Endothelial cell of umbilical vein (primary cell): Measurements from ENCODE around the gene DGKI. TPM values are rescaled to one million over a fixed set of nuclear protein-coding genes. Genes with fewer than 3 reads are reported as not detected.

ENCODE experiments used
- BruUV-seq: library from RNA; stranded (reverse); fragments of 400-500 nt; replicated peaks from 2 replicates; lab custom pipeline; 2021; lab: Mats Ljungman, UMichigan
- CTCF ChIA-PET: fragments of 300-600, 350-600 bp; sonication (Branson Sonifier 250); formaldehyde crosslinking; loops from one replicate; lab custom pipeline; 2021; ENCODE audit warnings: antibody characterized with exemption, inconsistent platforms; lab: Charles Lee
- POLR2A ChIA-PET: fragments of 300-600, 350-600 bp; sonication (Branson Sonifier 250); formaldehyde crosslinking; loops from one replicate; lab custom pipeline; 2021; ENCODE audit warnings: antibody characterized with exemption, inconsistent platforms; lab: Charles Lee
- DNase-seq: peaks from one replicate; pipeline ENCODE4 v3.0.0-alpha.2; 2011; ENCODE audit warnings: low read depth, low spot score
- FAIRE-seq: peaks from 2 replicates; lab custom pipeline; 2011; peaks lifted over from hg19 to GRCh38; lab: Jason Lieb, UNC
- H2AFZ ChIP-seq: 2 replicates; pipeline ENCODE4 v1.6.0; 2012; ENCODE audit warnings: low read depth, low read length, control low read depth, inconsistent platforms
- H3K27ac ChIP-seq: 2 replicates; pipeline ENCODE4 v1.5.1; 2011; ENCODE audit warnings: low read depth, mild to moderate bottlenecking, control low read depth, low read length, moderate library complexity; ENCODE audit not compliant: insufficient read depth
- H3K27me3 ChIP-seq, 2 experiments: 2 replicates each; pipeline versions ENCODE4 v1.6.0 to v1.6.1; 2011; ENCODE audit warnings: low read length in 2 of 2, mixed read lengths in 1 of 2; ENCODE audit not compliant: control insufficient read depth in 2 of 2, insufficient read depth in 2 of 2
- H3K36me3 ChIP-seq, 2 experiments: 2 replicates in 1 of 2; 3 replicates in 1 of 2; pipeline ENCODE4 v1.5.1; 2011; ENCODE audit warnings: low read length in 2 of 2, mild to moderate bottlenecking in 1 of 2, moderate library complexity in 1 of 2; ENCODE audit not compliant: control insufficient read depth in 2 of 2, insufficient read depth in 2 of 2; ENCODE audit errors: extremely low read depth in 1 of 2
- H3K4me1 ChIP-seq: 3 replicates; pipeline ENCODE4 v1.5.1; 2011; ENCODE audit warnings: mild to moderate bottlenecking, low read length; ENCODE audit not compliant: control insufficient read depth, insufficient read depth; ENCODE audit errors: extremely low read depth
- H3K4me2 ChIP-seq: 2 replicates; pipeline ENCODE4 v1.6.1; 2011; ENCODE audit warnings: low read length, control low read depth, mixed read lengths; ENCODE audit not compliant: insufficient read depth
- H3K4me3 ChIP-seq, 3 experiments: fragments of 200-600 bp in 1 of 3; sonication (generic), shearing (Covaris generic) in 1 of 3; replicated peaks in 1 of 3; 2 replicates each; pipeline ENCODE4 v1.5.1; 2011 to 2016; ENCODE audit warnings: control low read depth in 3 of 3, low read length in 3 of 3, mild to moderate bottlenecking in 2 of 3, inconsistent platforms in 1 of 3, low read depth in 1 of 3, moderate library complexity in 1 of 3; ENCODE audit not compliant: insufficient read depth in 1 of 3
- H3K79me2 ChIP-seq: 2 replicates; pipeline ENCODE4 v1.6.0; 2012; ENCODE audit warnings: low read length, inconsistent platforms; ENCODE audit not compliant: control insufficient read depth, insufficient read depth
- H3K9ac ChIP-seq: replicated peaks from 2 replicates; pipeline ENCODE3; 2011; ENCODE audit warnings: low read length, control low read depth; ENCODE audit not compliant: insufficient read depth; ENCODE audit errors: extremely low read depth
- H3K9me1 ChIP-seq: replicated peaks from 3 replicates; pipeline ENCODE4 v1.6.0; 2011; ENCODE audit warnings: mild to moderate bottlenecking, low read length; ENCODE audit not compliant: control insufficient read depth, insufficient read depth; ENCODE audit errors: extremely low read depth
- H3K9me3 ChIP-seq: replicated peaks from 2 replicates; pipeline ENCODE4 v1.5.1; 2012; ENCODE audit warnings: low read length, inconsistent platforms; ENCODE audit not compliant: control insufficient read depth, insufficient read depth
- H4K20me1 ChIP-seq: replicated peaks from 2 replicates; pipeline ENCODE3; 2011; ENCODE audit warnings: mild to moderate bottlenecking, low read length; ENCODE audit not compliant: control insufficient read depth, insufficient read depth; ENCODE audit errors: extremely low read depth
- CTCF ChIP-seq, 2 donors: IDR thresholded peaks; 1 replicate in 1 of 2; 2 replicates in 1 of 2; pipeline ENCODE4 v1.5.1; 2011; ENCODE audit warnings: low read length in 2 of 2, mild to moderate bottlenecking in 2 of 2, moderate library complexity in 2 of 2, control low read depth in 1 of 2, inconsistent platforms in 1 of 2, low read depth in 1 of 2; ENCODE audit not compliant: insufficient read depth in 1 of 2; ENCODE audit errors: extremely low read depth in 1 of 2
- EZH2 ChIP-seq: IDR thresholded peaks from 2 replicates; pipeline ENCODE4 v1.6.1; 2012; ENCODE audit warnings: borderline replicate concordance, low read depth, mild to moderate bottlenecking, moderate library complexity, low read length, inconsistent platforms; ENCODE audit not compliant: severe bottlenecking
- FOS ChIP-seq: IDR thresholded peaks from 2 replicates; pipeline ENCODE4 v1.6.1; 2011; ENCODE audit warnings: mild to moderate bottlenecking, low read length, moderate library complexity, borderline replicate concordance; ENCODE audit not compliant: insufficient read depth
- GATA2 ChIP-seq: IDR thresholded peaks from 2 replicates; pipeline ENCODE4 v1.7.0; 2011; ENCODE audit warnings: low read depth, mild to moderate bottlenecking, moderate library complexity, mixed read lengths, low read length; ENCODE audit not compliant: insufficient read length, insufficient read depth
- JUN ChIP-seq: IDR thresholded peaks from 2 replicates; pipeline ENCODE4 v1.6.1; 2011; ENCODE audit warnings: borderline replicate concordance, low read depth; ENCODE audit not compliant: insufficient read length, insufficient read depth
- MAX ChIP-seq: IDR thresholded peaks from 2 replicates; pipeline ENCODE4 v1.6.1; 2011; ENCODE audit not compliant: insufficient read depth, insufficient read length
- MYC ChIP-seq: IDR thresholded peaks from one replicate; pipeline ENCODE4 v1.6.1; 2011; ENCODE audit warnings: mild to moderate bottlenecking, low read depth, low read length
- POLR2A ChIP-seq: IDR thresholded peaks from 2 replicates; pipeline ENCODE4 v1.6.1; 2012; ENCODE audit warnings: low read depth, mild to moderate bottlenecking, control low read depth, low read length
- POLR2AphosphoS5 ChIP-seq: IDR thresholded peaks from 2 replicates; pipeline ENCODE4 v1.6.1; 2012; ENCODE audit warnings: low read depth, mild to moderate bottlenecking, control low read depth, low read length, moderate library complexity; ENCODE audit not compliant: insufficient read depth
- dilution Hi-C: fragments of 300-500 bp; cut with MboI; formaldehyde crosslinking; loops from one replicate; pipeline ENCODE4 v1.15.0; 2019; ENCODE audit warnings: low sequenced_read_pairs; ENCODE audit not compliant: extremely low pct_ligation_motif_present
- intact Hi-C: fragments of 100-400 bp; cut with micrococcal nuclease; formaldehyde crosslinking; loops from one replicate; pipeline ENCODE4 v1.10.0; 2022
- polyA plus RNA-seq, 4 experiments: library from polyadenylated mRNA; depleted of rRNA in 3 of 4; stranded (reverse) in 3 of 4; unstranded in 1 of 4; fragments of >200 nt; gene quantifications; 2 replicates each; pipeline versions ENCODE4 v1.2.1 to v1.2.3, GENCODE V29; 2011 to 2012; ENCODE audit warnings: missing spikeins in 1 of 4
- total RNA-seq: library from RNA; stranded (reverse); gene quantifications from 2 replicates; pipeline ENCODE4 v1.2.3, GENCODE V29; 2021

DGKI gene
- total and polyA plus RNA-seq, 2 donors (not counting 3 experiments of a cell fraction or from before 2014, with no cell fraction given): 0.11 to 0.51 TPM

- BruUV-seq: no TSS peak
- POLR2A ChIA-PET: no interaction called here
- Histone ChIP-seq H3K27me3 (no peaks in the 10 kb centered on the region), H3K4me2 (no peak overlapping the region), H3K36me3 (no peaks in the 10 kb centered on the region), H4K20me1 (no peaks in the 10 kb centered on the region), H2AFZ (no peak overlapping the region), H3K9ac (no peak overlapping the region), H3K27ac (no peak overlapping the region), H3K9me3 (no peaks in the 10 kb centered on the region), H3K9me1 (no peaks in the 10 kb centered on the region), H3K79me2 (no peaks in the 10 kb centered on the region), H3K4me1 (peaks cover 7% of the 10 kb centered on the region), H3K4me3 (no peak overlapping the region)
- CTCF ChIA-PET: no interaction called here
- no peak for FAIRE-seq
- dilution Hi-C loops (no loop called here), intact Hi-C loops (no loop called here)
- TF ChIP-seq JUN (no peak), GATA2 (no peak), FOS (no peak), POLR2AphosphoS5 (no peak), MYC (no peak), POLR2A (no peak), CTCF (IDR thresholded peaks at IDR 0.05; ENCODE audit: extremely low read depth in 1 of 2, insufficient read depth in 1 of 2, low read depth in 1 of 2, low read length in 2 of 2) (no peak), EZH2 (no peak), MAX (no peak)
- DNase-seq: no peak
Measured at GRCh38 chr7:137685433-137686164, 161.2 kb downstream of the DGKI start.
